Stimulated activated CD4-positive, alpha-beta T cell treated with anti-CD3 and anti-CD28 coated beads, TNF-alpha, amount 100 ng/mL, for 48 hours (primary cell): Measurements from ENCODE around the gene CYBC1.
"Not testable (repeated sequence)": the region's sequence is repeated elsewhere in the genome, so short reads cannot be mapped to it uniquely, and the experiment has no call there.

ENCODE experiments used
- DNase-seq, 3 donors: peaks; one replicate each; pipeline ENCODE4 v3.0.0-alpha.2; 2020; ENCODE audit warnings: low read depth in 3 of 3

CYBC1 gene

GRCh38 chr17:82477934-82478333, 27.4 kb upstream of the CYBC1 start:
- no peak for DNase-seq

DNA sequence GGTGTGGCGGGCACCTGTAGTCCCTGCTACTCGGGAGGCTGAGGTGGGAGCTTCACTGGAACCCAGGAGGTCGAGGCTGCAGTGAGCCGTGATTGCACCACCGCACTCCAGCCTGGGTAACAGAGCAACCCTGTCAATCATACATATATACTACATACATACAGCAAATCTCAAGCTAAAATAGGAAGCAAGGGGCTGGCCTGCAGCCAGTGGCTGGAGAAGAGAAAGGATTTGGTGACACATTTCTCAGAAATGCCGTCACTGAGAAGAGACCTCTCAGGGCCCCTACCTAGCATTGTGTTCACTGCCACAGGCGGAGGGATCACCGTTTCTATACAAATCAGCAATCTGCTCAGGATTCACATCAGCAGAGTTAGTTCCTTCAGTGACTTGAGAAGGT, 24.9 kb upstream of the CYBC1 start:
- no peak for DNase-seq

GRCh38 chr17:82474223-82475010, 23.9 kb upstream of the CYBC1 start:
- DNase-seq, result no peak

- no peak for DNase-seq
Observed at GRCh38 chr17:82470065-82470464, 19.5 kb upstream of the CYBC1 start.

GRCh38 chr17:82468692-82469091, 18.1 kb upstream of the CYBC1 start:
- DNase-seq, result no peak

GRCh38 chr17:82465023-82465603, 14.6 kb upstream of the CYBC1 start:
- DNase-seq, result no peak

GRCh38 chr17:82464567-82464929, 14.0 kb upstream of the CYBC1 start:
- DNase-seq, result no peak

DNA sequence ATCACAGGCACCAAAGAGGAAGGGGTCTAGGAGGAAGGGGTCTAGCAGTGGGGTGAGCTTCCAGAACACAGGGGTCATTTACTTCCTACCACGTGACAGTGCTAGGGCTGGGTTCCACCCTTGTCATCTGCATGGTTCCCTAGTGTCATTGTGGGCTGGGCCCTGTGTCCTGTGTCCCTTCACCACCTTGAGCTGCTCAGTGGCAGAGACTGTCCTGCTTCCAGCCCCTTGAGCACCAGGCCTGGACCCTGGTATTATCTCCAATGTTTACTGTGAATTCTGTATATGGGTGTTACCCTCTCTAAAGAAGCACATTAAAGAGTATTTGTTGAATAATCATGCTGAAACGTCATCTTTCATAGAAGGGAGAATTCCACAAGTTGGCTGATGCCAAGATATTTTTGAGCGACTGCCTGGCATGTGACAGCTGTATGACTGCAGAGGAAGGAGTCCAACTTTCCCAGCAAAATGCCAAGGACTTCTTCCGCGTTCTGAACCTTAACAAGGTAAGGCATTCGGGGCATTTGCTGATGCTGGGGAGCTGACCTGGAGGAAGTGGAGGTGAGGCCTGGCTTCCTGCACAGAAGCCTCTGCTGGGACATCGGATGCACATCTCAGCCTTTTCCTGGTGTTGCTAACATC, 13.5 kb upstream of the CYBC1 start:
- no peak for DNase-seq

GRCh38 chr17:82463391-82463790, 12.8 kb upstream of the CYBC1 start:
- DNase-seq, result no peak

GRCh38 chr17:82461827-82462524, 11.4 kb upstream of the CYBC1 start:
- DNase-seq, result no peak

GRCh38 chr17:82459936-82460335, 9.4 kb upstream of the CYBC1 start:
- DNase-seq, result not testable (repeated sequence)

DNA sequence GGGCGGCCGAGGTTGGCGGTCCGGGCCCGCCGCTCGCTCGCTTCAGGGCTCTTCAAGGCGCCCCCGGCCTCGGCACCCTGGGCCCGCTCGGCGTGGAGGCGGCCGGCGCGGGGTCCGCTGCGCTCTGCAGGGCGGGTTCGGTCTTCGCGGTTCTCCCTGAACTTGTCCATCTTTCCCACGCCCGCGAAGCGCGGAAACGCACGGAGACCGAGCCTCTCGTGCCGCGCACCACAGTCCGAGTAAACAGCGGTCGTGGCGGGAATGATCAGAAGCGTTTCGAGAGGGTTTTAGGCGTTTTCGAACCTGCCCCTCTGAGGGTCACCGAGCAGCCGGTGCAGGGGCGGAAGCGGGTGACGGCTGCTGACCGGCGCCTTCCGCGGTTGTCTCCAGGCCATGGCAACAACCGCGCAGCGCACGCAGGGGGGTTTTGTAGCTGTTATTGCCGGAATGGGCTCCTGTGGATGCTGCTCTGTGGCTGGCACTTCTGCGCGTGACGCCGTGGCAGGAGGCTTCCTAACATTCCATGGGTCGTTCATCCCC, 8.4 kb upstream of the CYBC1 start:
- DNase-seq, result no peak

- peak; percentile 90 to 96 (median 95) for DNase-seq
Observed at GRCh38 chr17:82458179-82458884, 7.8 kb upstream of the CYBC1 start, which contains the start of gene NARF. TSS of gene NARF (plus strand) at chr17:82458741. CDS start at chr17:82458804, 63 bp downstream.

DNA sequence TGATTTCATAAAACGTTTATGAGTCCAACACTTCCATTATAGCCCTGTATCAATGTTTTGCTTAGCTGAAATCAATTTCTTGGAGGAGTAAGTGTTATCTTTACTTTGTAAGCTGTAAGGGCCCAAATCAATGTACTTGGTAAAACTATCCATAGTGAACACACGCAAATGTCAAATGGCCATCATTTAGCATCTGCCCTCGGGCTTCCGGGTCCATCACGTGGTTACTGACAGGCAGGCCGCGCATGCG, 7.3 kb upstream of the CYBC1 start:
- no peak for DNase-seq

GRCh38 chr17:82457073-82457928, 6.7 kb upstream of the CYBC1 start:
- DNase-seq, result no peak

GRCh38 chr17:82453706-82454105, 3.2 kb upstream of the CYBC1 start:
- not testable (repeated sequence) for DNase-seq

GRCh38 chr17:82453151-82453550, 2.6 kb upstream of the CYBC1 start:
- DNase-seq, result not testable (repeated sequence)

- no peak for DNase-seq
Observed at GRCh38 chr17:82452162-82452561, 1.6 kb upstream of the CYBC1 start.

- peak in 1 of 3 donors; percentile 29 for DNase-seq
Observed at GRCh38 chr17:82449883-82450356, 632 bp downstream of the CYBC1 start.

DNA sequence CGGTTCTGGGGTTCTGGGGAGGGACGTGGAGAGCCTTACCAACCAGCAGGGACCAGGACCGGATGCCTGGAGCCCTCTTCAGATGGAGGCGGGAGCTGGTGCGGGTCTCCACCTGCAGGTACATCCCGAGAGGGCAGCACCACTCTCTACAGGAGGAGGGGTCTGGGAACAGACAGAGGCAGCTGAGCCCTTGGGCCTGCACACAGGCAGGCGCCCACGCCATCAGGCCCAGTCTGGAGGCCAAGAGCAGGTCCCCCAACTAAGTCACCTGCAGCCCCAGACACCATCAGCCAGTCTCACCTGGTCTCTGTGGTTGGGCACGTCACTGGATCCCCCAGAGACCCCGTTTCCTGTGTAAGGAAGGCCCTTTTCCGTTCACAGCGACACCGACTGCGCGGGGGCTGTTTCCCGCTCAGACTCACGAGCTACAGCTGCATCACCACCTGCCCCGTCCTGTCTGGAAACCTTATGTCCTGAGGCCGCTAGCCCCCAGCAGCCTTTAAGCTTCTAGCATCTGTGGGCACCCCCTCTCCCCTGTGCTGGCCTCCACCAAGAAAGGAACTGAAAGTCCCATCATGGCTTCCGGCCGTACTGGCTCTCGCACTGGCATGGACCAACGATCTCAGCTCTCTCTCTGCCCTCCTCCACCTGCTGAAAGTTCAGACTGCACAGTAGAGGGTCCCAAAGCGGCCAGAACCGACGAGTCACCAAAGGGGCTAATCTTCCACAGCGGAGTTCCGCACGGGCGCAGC, 1.2 kb downstream of the CYBC1 start:
- DNase-seq, result peak in 2 of 3 donors; percentile 46 to 47
